GM12878 (cell line): ENCODE results near the gene DELE1.

Experiments
- BACH1 ChIP-seq: fragments of 450-650 bp; IDR thresholded peaks from 2 replicates; pipeline ENCODE4 v1.6.1; 2017; ENCODE audit warnings: mild to moderate bottlenecking, borderline replicate concordance
- CHD4 ChIP-seq: fragments of 200-600 bp; sonication (generic); IDR thresholded peaks from 2 replicates; pipeline ENCODE4 v1.6.1; 2016; ENCODE audit warnings: mild to moderate bottlenecking
- NR2C2 ChIP-seq: IDR thresholded peaks from 2 replicates; pipeline ENCODE4 v1.6.1; 2011; ENCODE audit warnings: borderline replicate concordance, low read depth; ENCODE audit not compliant: control insufficient read depth, insufficient read length
- NRF1 ChIP-seq: conservative IDR thresholded peaks from 2 replicates; pipeline ENCODE4 v1.6.1; 2011; ENCODE audit warnings: mild to moderate bottlenecking, low read depth, low read length, improper control_type of control experiment
- SIX5 ChIP-seq: IDR thresholded peaks from 2 replicates; pipeline ENCODE4 v1.6.1; 2011; ENCODE audit warnings: mild to moderate bottlenecking, low read depth, low read length, moderate library complexity; ENCODE audit not compliant: severe bottlenecking
- STAT3 ChIP-seq: IDR thresholded peaks from 2 replicates; pipeline ENCODE4 v1.6.1; 2011; ENCODE audit warnings: low read depth, low read length, improper control_type of control experiment
- TF ChIP-seq, protein P1 (sequence below), 3 experiments: IDR thresholded peaks in 2 of 3; conservative IDR thresholded peaks in 1 of 3; 2 replicates each; pipeline ENCODE4 v1.5.1; 2011; ENCODE audit warnings: low read depth in 3 of 3, low read length in 3 of 3, mild to moderate bottlenecking in 3 of 3, control low read depth in 2 of 3, moderate library complexity in 2 of 3, inconsistent platforms in 1 of 3, mixed read lengths in 1 of 3; ENCODE audit not compliant: control insufficient read depth in 2 of 3, insufficient read depth in 1 of 3; ENCODE audit errors: extremely low read depth in 1 of 3
- TF ChIP-seq, protein P2 (sequence below): IDR thresholded peaks from 2 replicates; pipeline ENCODE4 v1.6.1; 2012; ENCODE audit warnings: low read depth, low read length, improper control_type of control experiment

- TF ChIP-seq, protein P1, sequence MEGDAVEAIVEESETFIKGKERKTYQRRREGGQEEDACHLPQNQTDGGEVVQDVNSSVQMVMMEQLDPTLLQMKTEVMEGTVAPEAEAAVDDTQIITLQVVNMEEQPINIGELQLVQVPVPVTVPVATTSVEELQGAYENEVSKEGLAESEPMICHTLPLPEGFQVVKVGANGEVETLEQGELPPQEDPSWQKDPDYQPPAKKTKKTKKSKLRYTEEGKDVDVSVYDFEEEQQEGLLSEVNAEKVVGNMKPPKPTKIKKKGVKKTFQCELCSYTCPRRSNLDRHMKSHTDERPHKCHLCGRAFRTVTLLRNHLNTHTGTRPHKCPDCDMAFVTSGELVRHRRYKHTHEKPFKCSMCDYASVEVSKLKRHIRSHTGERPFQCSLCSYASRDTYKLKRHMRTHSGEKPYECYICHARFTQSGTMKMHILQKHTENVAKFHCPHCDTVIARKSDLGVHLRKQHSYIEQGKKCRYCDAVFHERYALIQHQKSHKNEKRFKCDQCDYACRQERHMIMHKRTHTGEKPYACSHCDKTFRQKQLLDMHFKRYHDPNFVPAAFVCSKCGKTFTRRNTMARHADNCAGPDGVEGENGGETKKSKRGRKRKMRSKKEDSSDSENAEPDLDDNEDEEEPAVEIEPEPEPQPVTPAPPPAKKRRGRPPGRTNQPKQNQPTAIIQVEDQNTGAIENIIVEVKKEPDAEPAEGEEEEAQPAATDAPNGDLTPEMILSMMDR (IDR thresholded peaks at IDR 0.05 in 2 of 3, conservative IDR thresholded peaks at IDR 0.05 in 1 of 3; ENCODE audit: control insufficient read depth in 2 of 3, extremely low read depth in 1 of 3, insufficient read depth in 1 of 3, low read depth in 3 of 3, low read length in 3 of 3) = no peak
- TF ChIP-seq CHD4 = no peak
- no peak for TF ChIP-seq NR2C2
- TF ChIP-seq STAT3 = no peak
- TF ChIP-seq, protein P2, sequence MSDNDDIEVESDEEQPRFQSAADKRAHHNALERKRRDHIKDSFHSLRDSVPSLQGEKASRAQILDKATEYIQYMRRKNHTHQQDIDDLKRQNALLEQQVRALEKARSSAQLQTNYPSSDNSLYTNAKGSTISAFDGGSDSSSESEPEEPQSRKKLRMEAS = no peak
- no peak for TF ChIP-seq BACH1
- TF ChIP-seq NRF1 = no peak
- TF ChIP-seq SIX5 = no peak
These were observed 30.5 kb downstream of the DELE1 start for GRCh38 chr5:141954194-141954593.
